Activated T-helper 1 cell treated with Interleukin-2 at 50 U/mL for 16 hours (primary cell): ENCODE data around the gene MYRIP.
"Not testable (repeated sequence)": the region's sequence is repeated elsewhere in the genome, so short reads cannot be mapped to it uniquely, and the experiment has no call there.

Experiments
- DNase-seq: peaks from one replicate; pipeline ENCODE4 v3.0.0-alpha.2; 2020; ENCODE audit warnings: low read depth

MYRIP gene

GRCh38 chr3:40130721-40131120, 321.3 kb downstream of the MYRIP start:
- DNase-seq = no peak

DNA sequence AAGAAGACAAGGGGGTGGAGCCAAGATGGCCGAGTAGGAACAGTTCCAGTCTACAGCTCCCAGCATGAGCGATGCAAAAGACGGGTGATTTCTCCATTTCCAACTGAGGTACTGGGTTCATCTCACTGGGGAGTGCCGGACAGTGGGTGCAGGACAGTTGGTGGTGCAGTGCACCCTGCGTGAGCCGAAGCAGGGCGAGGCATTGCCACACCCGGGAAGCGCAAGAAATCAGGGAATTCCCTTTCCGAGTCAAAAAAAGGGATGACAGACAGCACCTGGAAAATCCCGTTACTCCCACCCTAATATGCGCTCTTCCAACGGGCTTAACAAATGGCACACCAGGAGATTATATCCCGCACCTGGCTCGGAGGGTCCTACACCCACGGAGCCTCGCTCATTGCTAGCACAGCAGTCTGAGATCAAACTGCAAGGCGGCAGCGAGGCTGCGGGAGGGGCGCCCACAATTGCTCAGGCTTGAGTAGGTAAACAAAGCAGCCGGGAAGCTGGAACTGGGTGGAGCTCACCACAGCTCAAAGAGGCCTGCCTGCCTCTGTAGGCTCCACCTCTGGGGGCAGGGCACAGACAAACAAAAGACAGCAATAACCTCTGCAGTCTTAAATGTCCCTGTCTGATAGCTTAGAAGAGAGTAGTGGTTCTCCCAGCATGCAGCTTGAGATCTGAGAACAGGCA, 324.6 kb downstream of the MYRIP start:
- DNase-seq = not testable (repeated sequence)

DNA sequence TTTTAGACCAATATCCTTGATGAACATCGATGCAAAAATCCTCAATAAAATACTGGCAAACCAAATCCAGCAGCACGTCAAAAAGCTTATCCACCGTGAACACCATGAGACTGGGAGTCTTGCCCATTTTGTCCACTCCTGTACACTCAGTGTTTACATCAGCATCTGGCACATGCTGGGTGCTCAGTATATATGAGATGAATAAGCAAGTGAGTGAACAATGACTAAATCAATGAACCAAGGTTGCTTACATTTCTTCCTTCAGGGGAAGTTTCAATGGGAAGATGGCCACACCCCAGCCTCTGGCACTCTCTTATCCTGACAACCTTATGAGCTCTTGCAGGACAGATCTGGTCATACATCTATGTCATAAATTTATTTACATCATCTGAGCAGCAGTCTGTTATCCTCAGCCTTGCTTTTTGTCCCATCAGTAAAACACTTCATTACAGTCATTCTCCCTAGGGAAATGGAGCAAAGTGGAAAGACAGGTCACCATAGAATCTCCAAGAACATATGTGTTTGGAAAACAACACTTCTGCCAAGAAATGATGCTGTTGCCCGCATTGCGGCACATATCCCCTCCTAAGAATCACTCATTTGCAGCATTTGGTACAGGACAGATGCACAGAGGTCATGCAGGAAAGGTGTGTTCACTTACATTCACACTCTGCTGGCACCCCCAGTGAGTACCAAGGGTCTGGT, 328.3 kb downstream of the MYRIP start:
- no peak for DNase-seq

DNA sequence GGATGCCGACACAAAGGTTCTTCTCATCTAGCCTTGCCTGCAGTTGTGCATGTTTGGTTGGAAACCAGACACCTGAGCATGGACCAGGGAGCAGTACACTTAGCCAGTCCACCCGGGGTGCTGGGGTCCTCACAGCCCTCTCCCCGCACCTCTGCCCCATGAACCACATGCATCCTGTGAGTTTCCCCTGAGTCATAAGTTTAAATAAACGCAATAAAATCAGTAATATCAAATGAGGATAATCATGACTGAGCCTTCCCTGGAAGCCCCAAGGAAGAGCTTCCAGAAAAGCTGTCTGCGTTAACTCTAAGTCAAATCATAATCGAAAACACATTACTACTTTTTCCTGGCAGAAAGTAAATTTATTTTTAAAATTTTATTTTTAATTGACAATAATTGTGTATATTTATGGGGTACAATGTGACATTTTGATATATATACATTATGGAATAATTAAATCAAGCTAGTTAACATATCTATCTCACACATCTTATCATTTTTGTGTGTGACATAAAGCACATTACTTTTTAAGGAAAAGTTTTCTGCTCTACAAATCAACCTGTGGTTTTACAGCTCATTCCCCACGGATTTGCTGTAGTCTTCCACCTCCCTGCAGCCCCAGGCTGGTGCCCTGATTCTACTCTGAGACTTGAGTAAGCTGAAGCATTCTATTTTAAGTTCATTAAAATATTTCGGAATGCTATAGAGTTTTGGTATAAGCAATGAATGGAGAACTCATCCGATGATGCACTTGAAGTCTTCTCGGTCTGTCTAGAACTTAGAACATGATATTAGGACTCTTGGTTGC, 334.1 kb downstream of the MYRIP start:
- DNase-seq = no peak

DNA sequence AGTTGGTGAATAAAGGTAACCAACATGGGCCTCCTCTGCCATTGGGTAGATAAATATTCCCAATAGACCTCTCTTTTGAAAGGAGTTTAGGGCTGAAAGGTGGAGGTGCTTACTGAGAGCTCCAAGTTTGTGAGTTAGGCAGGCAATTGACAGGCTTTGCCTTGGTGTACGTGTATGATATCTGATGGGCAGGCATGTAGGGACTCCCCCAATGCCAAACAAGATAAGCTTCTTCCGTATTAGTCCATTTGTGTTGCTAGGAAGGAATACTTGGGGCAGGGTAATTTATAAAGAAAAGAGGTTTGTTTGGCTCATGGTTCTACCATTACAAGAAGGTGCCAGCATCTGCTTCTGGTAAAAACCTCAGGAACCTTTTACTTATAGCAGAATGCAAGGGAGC, 339.4 kb downstream of the MYRIP start:
- no peak for DNase-seq

DNA sequence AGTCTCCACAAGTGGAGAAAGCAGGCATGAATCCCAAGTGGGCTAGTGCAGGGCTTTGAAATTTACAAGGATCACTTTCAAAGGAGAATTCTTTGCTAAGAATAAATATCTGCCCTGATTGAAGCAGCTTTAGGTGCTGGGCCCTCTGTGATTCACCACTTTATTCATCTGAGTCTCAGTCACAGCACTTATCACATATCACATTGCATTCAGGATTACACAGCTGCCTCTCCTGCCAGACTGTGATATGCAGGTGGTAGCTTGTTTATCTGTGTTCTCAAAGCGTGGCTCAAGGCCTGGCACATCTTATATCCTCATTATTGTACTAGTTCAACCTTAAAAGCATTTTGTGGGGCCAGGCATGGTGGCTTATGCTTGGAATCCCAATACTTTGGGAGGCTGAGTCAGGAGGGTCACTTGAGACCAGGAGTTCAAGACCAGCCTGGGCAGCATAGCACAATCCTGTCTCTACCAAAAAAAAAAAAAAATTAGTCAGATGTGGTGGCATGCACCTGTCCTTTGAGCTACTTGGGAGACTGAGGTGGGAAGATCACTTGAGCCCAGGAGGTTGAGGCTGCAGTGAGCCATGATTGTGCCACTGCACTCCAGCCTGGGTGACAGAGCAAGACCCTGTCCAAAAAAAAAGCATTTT, 343.2 kb downstream of the MYRIP start:
- no peak for DNase-seq

GRCh38 chr3:40160933-40161332, 351.5 kb downstream of the MYRIP start:
- DNase-seq = no peak

DNA sequence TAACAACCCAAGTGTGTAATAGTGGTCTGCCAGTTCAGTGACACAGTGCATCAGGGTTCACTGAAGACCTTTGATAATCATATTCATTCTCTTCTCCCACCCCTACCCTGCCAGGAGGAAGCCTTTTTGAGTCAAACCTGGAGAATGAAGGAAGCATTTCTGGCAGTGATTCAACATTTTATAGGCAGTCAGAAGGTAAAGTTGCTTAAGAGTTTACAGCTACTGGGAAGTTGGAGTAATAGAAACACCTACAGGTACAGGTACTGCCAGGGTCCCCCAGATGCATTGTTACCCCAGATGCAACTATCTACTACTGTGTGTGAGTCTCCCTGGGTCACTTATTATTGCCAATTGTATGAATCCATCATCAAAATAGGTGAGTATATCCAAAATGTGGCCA, 353.2 kb downstream of the MYRIP start:
- no peak for DNase-seq

- no peak for DNase-seq
Observed at GRCh38 chr3:40166997-40167396, 357.6 kb downstream of the MYRIP start.

DNA sequence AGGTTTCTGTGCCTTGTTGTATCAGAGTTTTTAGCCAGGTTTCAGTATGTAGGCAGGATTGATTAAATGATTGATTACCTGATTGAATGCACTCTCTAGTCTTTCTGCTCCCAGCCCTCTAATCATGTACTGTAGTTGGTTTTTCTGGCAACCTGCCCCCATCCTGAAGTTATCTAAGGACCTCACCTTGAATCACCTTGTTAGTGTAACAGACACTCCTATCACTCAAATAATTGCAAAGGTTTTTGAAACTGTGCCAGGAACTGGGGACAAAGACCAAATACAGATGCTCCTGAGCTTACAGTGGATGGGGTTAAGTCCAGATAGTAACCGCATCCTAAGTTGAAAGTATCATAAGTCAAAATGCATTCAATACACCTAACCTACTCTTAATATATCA, 358.5 kb downstream of the MYRIP start:
- DNase-seq = no peak

DNA sequence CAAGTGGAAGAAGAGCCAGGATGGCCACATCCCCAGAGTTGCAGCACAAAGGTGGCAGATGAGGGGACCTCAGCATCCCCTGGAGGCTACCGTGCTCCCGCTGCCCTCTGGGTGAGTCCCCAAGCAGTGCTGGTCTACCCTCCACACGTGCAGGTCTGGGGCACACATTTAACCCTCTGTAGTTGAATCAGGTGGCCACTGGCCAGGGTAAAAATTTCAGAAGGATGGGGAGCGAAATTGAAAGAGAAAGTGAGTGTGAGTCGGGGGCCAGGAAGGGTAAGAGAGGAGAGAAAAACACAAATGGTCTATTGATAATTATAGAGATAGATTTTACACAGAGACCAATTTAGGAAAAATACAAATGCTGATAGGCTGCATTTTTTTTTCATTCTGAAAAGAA, 360.6 kb downstream of the MYRIP start:
- no peak for DNase-seq

DNA sequence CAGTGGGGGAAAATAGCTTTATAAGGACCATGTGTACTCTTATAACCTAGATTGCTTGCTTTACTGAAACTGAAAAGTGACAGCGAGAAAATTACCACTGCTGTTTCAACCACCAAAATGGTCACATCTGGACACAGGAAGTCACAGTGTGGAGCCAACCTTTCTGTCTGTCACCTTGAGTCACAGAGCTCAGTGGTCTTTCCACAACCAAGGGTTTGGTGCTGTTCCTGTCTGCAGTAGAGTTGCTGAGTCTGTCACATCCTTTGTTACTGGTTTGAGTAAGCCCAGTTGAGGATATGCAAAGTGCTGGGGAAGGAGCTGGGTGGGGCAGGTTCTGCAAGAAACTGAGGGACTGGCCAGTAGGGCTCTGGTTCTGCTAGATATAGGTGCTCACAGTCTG, 361.0 kb downstream of the MYRIP start:
- no peak for DNase-seq

DNA sequence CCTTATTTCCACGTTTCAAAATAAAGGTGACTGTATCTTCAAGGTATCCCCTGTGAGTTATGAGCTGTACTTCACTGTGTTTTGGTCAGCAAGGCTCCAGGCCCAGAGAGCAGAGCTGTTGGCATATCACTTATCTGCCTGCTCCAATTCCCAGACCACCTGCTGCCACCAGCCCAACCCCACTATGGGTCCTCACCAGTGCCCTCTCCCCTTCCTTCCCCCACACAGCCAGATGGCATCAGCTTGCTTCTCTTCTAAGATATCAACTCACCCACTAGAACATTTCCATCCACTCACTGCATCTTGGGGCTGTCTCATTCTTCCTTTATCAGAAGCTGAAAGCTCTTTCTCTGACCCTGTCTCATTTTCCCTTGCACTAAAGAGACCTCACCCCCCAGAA, 363.2 kb downstream of the MYRIP start:
- DNase-seq = no peak

GRCh38 chr3:40173227-40173721, 363.9 kb downstream of the MYRIP start:
- DNase-seq = no peak

DNA sequence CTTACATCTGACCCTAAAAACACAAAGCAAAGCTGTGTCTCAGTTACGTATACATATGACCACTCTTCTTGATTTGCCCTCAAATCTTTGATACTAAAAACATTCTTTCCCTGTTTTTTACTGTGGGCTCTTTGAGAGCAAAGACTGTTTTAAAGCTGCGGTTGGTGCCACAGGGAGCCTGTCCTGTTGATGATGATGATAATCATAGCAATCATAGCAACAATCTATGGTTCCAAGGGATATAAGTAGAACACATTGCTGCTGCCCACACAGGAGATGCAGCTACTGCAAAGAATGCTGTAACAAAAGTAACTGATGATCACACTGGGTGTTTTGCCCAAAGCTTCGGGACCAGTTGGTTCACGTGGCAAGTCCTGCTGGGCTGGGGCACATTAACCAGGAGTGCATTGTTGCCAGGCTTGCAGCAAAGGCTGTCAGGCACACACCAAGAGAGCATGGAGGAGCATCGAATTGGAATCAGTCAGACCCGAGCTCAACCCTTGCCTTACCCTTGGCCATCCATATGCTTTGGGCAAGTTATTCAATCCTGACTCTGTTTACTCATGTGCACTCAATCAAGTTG, 368.7 kb downstream of the MYRIP start:
- DNase-seq = no peak

GRCh38 chr3:40179016-40179415, 369.6 kb downstream of the MYRIP start:
- DNase-seq = no peak

DNA sequence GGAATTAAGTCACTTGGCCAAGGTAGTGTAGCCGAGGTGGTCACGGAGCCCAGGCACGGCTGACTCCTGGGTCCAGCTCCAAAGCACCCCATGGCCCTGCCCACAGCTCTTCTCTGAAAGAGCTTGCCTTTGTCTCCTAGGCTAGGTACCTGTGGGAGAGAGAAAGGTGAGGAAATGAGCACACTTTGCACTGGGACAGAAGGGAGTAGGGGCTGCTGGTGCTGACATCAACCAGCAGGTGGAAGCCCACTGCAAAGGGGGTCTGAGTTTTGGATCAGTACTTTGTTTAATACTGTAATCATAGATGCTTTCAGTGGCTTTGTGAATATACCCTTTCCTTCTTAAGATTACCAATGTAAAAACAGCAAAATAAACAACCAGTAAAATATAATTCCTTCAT, 371.8 kb downstream of the MYRIP start:
- no peak for DNase-seq

GRCh38 chr3:40185029-40185695, 375.8 kb downstream of the MYRIP start:
- DNase-seq = no peak

DNA sequence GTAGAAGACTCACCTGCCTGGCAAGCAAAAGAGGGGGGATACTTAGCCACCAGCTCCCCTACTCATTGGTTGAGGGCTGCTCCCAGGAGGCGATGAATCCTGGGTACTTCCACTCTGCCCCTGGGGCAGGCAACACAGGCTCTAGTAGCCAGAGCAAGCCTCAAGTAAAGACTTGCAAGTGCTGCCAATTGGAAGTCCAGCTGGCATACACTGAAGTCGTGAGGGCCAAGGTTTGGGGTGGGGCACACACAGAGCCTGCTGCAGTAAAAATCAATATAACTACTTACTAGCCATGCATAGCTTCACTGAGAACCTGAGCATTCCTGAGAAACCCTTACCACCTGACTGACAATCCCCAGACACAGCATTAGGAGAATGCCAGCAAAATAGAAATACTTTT, 377.1 kb downstream of the MYRIP start:
- DNase-seq = no peak

- DNase-seq = no peak
Observed at GRCh38 chr3:40187945-40188344, 378.5 kb downstream of the MYRIP start.

DNA sequence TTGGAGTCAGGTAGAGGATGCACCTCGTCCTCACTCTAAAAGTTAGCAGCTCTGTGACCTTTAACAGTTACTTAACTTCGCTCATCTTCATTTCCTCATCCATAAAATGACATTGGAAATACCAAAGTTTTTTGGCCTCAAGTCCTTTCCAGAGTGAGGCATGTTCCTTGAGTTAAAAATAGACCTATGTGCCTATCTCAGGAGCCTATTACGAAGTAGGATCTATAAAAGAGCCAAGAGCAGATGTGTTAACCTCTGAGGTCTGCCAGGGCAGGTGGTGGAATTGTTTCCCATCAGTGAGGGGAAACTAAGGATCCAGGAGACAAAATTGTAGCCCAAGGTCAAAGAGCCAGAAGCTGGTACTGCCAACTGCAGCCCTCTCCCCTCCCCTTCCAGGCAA, 379.7 kb downstream of the MYRIP start:
- no peak for DNase-seq
